GM12878 (cell line): ENCODE results near the gene OTUD4. TPM values are rescaled to one million over a fixed set of nuclear protein-coding genes. Genes with fewer than 3 reads are reported as not detected.

Source experiments
- ATAC-seq: fragments of 200-7000 bp; cut with Tn5 transposase; 3 replicates; pipeline ENCODE4 v1.9.1; 2020; ENCODE audit warnings: mild to moderate bottlenecking, moderate library complexity
- BruUV-seq: library from RNA; stranded (reverse); fragments of 400-500 nt; replicated peaks from 2 replicates; lab custom pipeline; 2021; lab: Mats Ljungman, UMichigan
- CTCF ChIA-PET: fragments of 300-600 bp; sonication (Branson Sonifier 250); formaldehyde crosslinking; extraction: SDS; loops from one replicate; lab custom pipeline; 2021; ENCODE audit warnings: inconsistent platforms; lab: Yijun Ruan, JAX
- POLR2A ChIA-PET: fragments of 350-600 bp; formaldehyde crosslinking; extraction: SDS; loops from one replicate; lab custom pipeline; 2021; ENCODE audit warnings: inconsistent platforms; lab: Charles Lee
- RAD21 ChIA-PET: fragments of 300-600 bp; sonication (Branson Sonifier 250); formaldehyde crosslinking; loops from one replicate; lab custom pipeline; 2023; ENCODE audit warnings: antibody characterized with exemption; ENCODE audit not compliant: unreplicated experiment; lab: Charles Lee
- SMC1A ChIA-PET: fragments of 300-600 bp; sonication (Branson Sonifier 250); formaldehyde crosslinking; loops from one replicate; lab custom pipeline; 2023; ENCODE audit not compliant: unreplicated experiment, uncharacterized antibody; lab: Charles Lee
- DNase-seq: peaks from one replicate; pipeline ENCODE4 v3.0.0-alpha.2; 2011; ENCODE audit warnings: low read depth, low spot score
- FAIRE-seq: peaks from 3 replicates; lab custom pipeline; 2011; peaks lifted over from hg19 to GRCh38; lab: Jason Lieb, UNC
- H2AFZ ChIP-seq: 2 replicates; pipeline ENCODE4 v1.6.0; 2011; ENCODE audit warnings: low read depth, low read length, control low read depth; ENCODE audit not compliant: control insufficient read depth
- H3K27ac ChIP-seq: 2 replicates; pipeline ENCODE4 v1.5.1; 2011; ENCODE audit warnings: control low read depth; ENCODE audit not compliant: control insufficient read depth, insufficient read depth
- H3K27me3 ChIP-seq, 2 experiments: replicated peaks in 1 of 2; 2 replicates each; pipeline versions ENCODE4 v1.6.0 to v1.6.1; 2011; ENCODE audit warnings: low read length in 1 of 2; ENCODE audit not compliant: control insufficient read depth in 2 of 2, insufficient read depth in 2 of 2
- H3K36me3 ChIP-seq, 2 experiments: 2 replicates each; pipeline ENCODE4 v1.5.1; 2011; ENCODE audit warnings: low read length in 1 of 2; ENCODE audit not compliant: control insufficient read depth in 2 of 2, insufficient read depth in 2 of 2
- H3K4me1 ChIP-seq: 2 replicates; pipeline ENCODE4 v1.6.1; 2011; ENCODE audit warnings: mild to moderate bottlenecking, low read length, moderate library complexity, mixed read lengths; ENCODE audit not compliant: control insufficient read depth, insufficient read depth
- H3K4me2 ChIP-seq: 2 replicates; pipeline ENCODE4 v1.6.0; 2011; ENCODE audit warnings: control low read depth; ENCODE audit not compliant: control insufficient read depth, insufficient read depth
- H3K4me3 ChIP-seq: fragments of 200-600 bp; sonication (generic); 2 replicates; pipeline ENCODE4 v1.5.1; 2016
- H3K79me2 ChIP-seq: 2 replicates; pipeline ENCODE4 v1.6.0; 2011; ENCODE audit warnings: low read length; ENCODE audit not compliant: control insufficient read depth, insufficient read depth
- H3K9ac ChIP-seq: 2 replicates; pipeline ENCODE4 v1.8.0; 2011; ENCODE audit warnings: low read length, control low read depth, mixed read lengths; ENCODE audit not compliant: control insufficient read depth, insufficient read depth
- H3K9me3 ChIP-seq: replicated peaks from 3 replicates; pipeline ENCODE4 v1.5.1; 2011; ENCODE audit warnings: mild to moderate bottlenecking, low read length; ENCODE audit not compliant: control insufficient read depth, insufficient read depth
- H4K20me1 ChIP-seq: 2 replicates; pipeline ENCODE4 v1.6.0; 2011; ENCODE audit not compliant: control insufficient read depth, insufficient read depth
- CEBPB ChIP-seq, 2 experiments: fragments of 150-350 bp in 1 of 2; IDR thresholded peaks; 2 replicates each; pipeline ENCODE4 v1.6.1; 2012 to 2014; ENCODE audit warnings: low read depth in 2 of 2, low read length in 2 of 2, borderline replicate concordance in 1 of 2, inconsistent platforms in 1 of 2
- EZH2 ChIP-seq: IDR thresholded peaks from 2 replicates; pipeline ENCODE4 v1.6.1; 2012; ENCODE audit warnings: low read depth, mild to moderate bottlenecking, control low read depth, inconsistent platforms, low read length, borderline replicate concordance; ENCODE audit not compliant: control insufficient read depth
- MEF2A ChIP-seq: IDR thresholded peaks from 2 replicates; pipeline ENCODE4 v1.6.1; 2011; ENCODE audit warnings: low read depth, mild to moderate bottlenecking, low read length, moderate library complexity; ENCODE audit not compliant: insufficient read depth
- MEF2B ChIP-seq: fragments of 450-650 bp; IDR thresholded peaks from 2 replicates; pipeline ENCODE4 v1.6.1; 2018; ENCODE audit warnings: mild to moderate bottlenecking, moderate library complexity; ENCODE audit not compliant: partially characterized antibody, poor library complexity, severe bottlenecking
- PAX5 ChIP-seq: IDR thresholded peaks from 2 replicates; pipeline ENCODE4 v1.6.1; 2011; ENCODE audit warnings: low read depth, low read length, borderline replicate concordance
- POLR2AphosphoS5 ChIP-seq: IDR thresholded peaks from 2 replicates; pipeline ENCODE4 v1.6.1; 2011; ENCODE audit warnings: mild to moderate bottlenecking, low read length, inconsistent platforms
- SMARCA5 ChIP-seq: fragments of 450-650 bp; IDR thresholded peaks from 2 replicates; pipeline ENCODE4 v1.6.1; 2017; ENCODE audit warnings: mild to moderate bottlenecking
- STAT3 ChIP-seq: IDR thresholded peaks from 2 replicates; pipeline ENCODE4 v1.6.1; 2011; ENCODE audit warnings: low read depth, low read length, improper control_type of control experiment
- SUZ12 ChIP-seq: fragments of 200-600 bp; sonication (generic); IDR thresholded peaks from one replicate; pipeline ENCODE4 v1.6.1; 2018; ENCODE audit warnings: antibody characterized with exemption, mild to moderate bottlenecking; ENCODE audit not compliant: unreplicated experiment
- TARDBP ChIP-seq: IDR thresholded peaks from 2 replicates; pipeline ENCODE4 v1.6.1; 2016; ENCODE audit warnings: borderline replicate concordance
- USF1 ChIP-seq: IDR thresholded peaks from 2 replicates; pipeline ENCODE4 v1.6.1; 2011; ENCODE audit warnings: borderline replicate concordance, low read depth, mild to moderate bottlenecking, moderate library complexity, mixed read lengths, low read length; ENCODE audit not compliant: insufficient read depth; ENCODE audit errors: extremely low read length
- WGBS: methylation state at CpG from one replicate; pipeline ENCODE4 v1.1.6; 2016; ENCODE audit warnings: low lambda C conversion rate; ENCODE audit not compliant: insufficient replicate concordance, insufficient coverage; ENCODE audit errors: missing lambda C conversion rate; 5-methylcytosine and 5-hydroxymethylcytosine counted together
- in situ Hi-C: fragments of 300-500 bp; cut with MboI; formaldehyde crosslinking; loops from 9 replicates; pipeline ENCODE4 v1.14.3; 2018; ENCODE audit warnings: mixed read lengths
- intact Hi-C: fragments of 100-400 bp; cut with micrococcal nuclease; formaldehyde crosslinking; loops from one replicate; pipeline ENCODE4 v1.14.2; 2022; ENCODE audit not compliant: unreplicated experiment
- polyA plus RNA-seq, 11 experiments: library from polyadenylated mRNA; depleted of rRNA in 4 of 11; unstranded in 6 of 11; stranded (reverse) in 5 of 11; fragments of >200 nt; fragmentation: Nextera tagmentation in 4 of 11; fragmentation: Illumina TruSeq in 1 of 11; extraction: Ambion mirVana in 4 of 11; extraction: Trizol in 1 of 11; gene quantifications; 1 replicate in 1 of 11; 2 replicates in 10 of 11; pipeline versions ENCODE4 v1.2.1 to v1.2.3, GENCODE V29; 2011 to 2016; ENCODE audit warnings: inconsistent platforms in 2 of 11, missing spikeins in 2 of 11, low read depth in 1 of 11
- total RNA-seq, 4 experiments: library from RNA; depleted of rRNA in 3 of 4; stranded (reverse); fragments of >200 nt in 3 of 4; fragmentation: Illumina TruSeq in 1 of 4; extraction: Trizol in 1 of 4; gene quantifications; 2 replicates each; pipeline versions ENCODE4 v1.2.1 to v1.2.3, GENCODE V29; 2013 to 2021
- TF ChIP-seq, protein P1 (sequence below): fragments of 450-650 bp; IDR thresholded peaks from 2 replicates; pipeline ENCODE4 v1.6.1; 2016; ENCODE audit warnings: mild to moderate bottlenecking
- TF ChIP-seq, protein P2 (sequence below): IDR thresholded peaks from 2 replicates; pipeline ENCODE4 v1.6.1; 2011; ENCODE audit warnings: low read depth, mild to moderate bottlenecking, low read length, moderate library complexity, borderline replicate concordance; ENCODE audit errors: extremely low read depth

OTUD4 gene
- total and polyA plus RNA-seq, 10 of the 15 experiments (the other 5 are each of a cell fraction or from before 2014, with no cell fraction given): 2.2 to 26.3 (median 14.2) TPM

- TF ChIP-seq, protein P1, sequence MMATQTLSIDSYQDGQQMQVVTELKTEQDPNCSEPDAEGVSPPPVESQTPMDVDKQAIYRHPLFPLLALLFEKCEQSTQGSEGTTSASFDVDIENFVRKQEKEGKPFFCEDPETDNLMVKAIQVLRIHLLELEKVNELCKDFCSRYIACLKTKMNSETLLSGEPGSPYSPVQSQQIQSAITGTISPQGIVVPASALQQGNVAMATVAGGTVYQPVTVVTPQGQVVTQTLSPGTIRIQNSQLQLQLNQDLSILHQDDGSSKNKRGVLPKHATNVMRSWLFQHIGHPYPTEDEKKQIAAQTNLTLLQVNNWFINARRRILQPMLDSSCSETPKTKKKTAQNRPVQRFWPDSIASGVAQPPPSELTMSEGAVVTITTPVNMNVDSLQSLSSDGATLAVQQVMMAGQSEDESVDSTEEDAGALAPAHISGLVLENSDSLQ: no peak
- TF ChIP-seq STAT3 (no peak), SUZ12 (no peak), EZH2 (no peak), USF1 (no peak), POLR2AphosphoS5 (no peak)
These were observed 18.8 kb downstream of the OTUD4 start (continued) for GRCh38 chr4:145161549-145161948.

GRCh38 chr4:145156986-145157385 lies 23.4 kb downstream of the OTUD4 start:
- Histone ChIP-seq H3K9me3 (no peaks in the 10 kb centered on the region), H3K36me3 (peaks cover 3 to 9% of the 10 kb centered on the region in 2 experiments), H3K4me1 (peaks cover 7% of the 10 kb centered on the region; the same call in 1 of the 2 replicates), H4K20me1 (no peaks in the 10 kb centered on the region), H3K9ac (no peak overlapping the region), H2AFZ (no peak overlapping the region), H3K4me2 (no peak overlapping the region), H3K27me3 (no peaks in the 10 kb centered on the region), H3K79me2 (no peaks in the 10 kb centered on the region), H3K4me3 (no peak overlapping the region), H3K27ac (no peak overlapping the region)
- ATAC-seq (no peak), FAIRE-seq (no peak), DNase-seq (no peak)
- CTCF ChIA-PET: interaction anchor here (1.7 to 3.8 kb wide), 2 partner anchors 51 to 78 kb away, joined by 5 to 21 read pairs; no protein-coding TSS in a partner anchor
- BruUV-seq: no TSS peak
- TF ChIP-seq, protein P2, sequence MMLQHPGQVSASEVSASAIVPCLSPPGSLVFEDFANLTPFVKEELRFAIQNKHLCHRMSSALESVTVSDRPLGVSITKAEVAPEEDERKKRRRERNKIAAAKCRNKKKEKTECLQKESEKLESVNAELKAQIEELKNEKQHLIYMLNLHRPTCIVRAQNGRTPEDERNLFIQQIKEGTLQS: no peak
- no peak for TF ChIP-seq TARDBP
- TF ChIP-seq MEF2A: no peak
- TF ChIP-seq SMARCA5: no peak
- no peak for TF ChIP-seq CEBPB (IDR thresholded peaks at IDR 0.05; ENCODE audit: borderline replicate concordance in 1 of 2, low read depth in 2 of 2, low read length in 2 of 2)
- TF ChIP-seq MEF2B: no peak
- TF ChIP-seq PAX5: no peak
- SMC1A ChIA-PET: interaction anchor here (1.0 to 2.8 kb wide), 5 partner anchors 20 to 460 kb away, joined by 3 to 17 read pairs (median 5); partner anchors contain the start of genes ABCE1 and ANAPC10
- intact Hi-C loops (no loop called here), in situ Hi-C loops (loop anchor here (5.0 kb wide), 1 partner anchor 460 kb away; the partner anchor contains the start of gene MMAA)
- 100% methylated on average over 2 of the region's 2 CpGs for WGBS
- POLR2A ChIA-PET: interaction anchor here (0.6 to 0.7 kb wide), 3 partner anchors 15 to 129 kb away, joined by 3 to 8 read pairs (median 4); no protein-coding TSS in a partner anchor
- RAD21 ChIA-PET: interaction anchor here (3.1 kb wide), 1 partner anchor 21 kb away, joined by 21 read pairs; no protein-coding TSS in a partner anchor
